ENCODE results near the gene CSF2.

- TF ChIP-seq POLR2A (IDR thresholded peaks at IDR 0.05), result no peak
- TF ChIP-seq, protein P1, sequence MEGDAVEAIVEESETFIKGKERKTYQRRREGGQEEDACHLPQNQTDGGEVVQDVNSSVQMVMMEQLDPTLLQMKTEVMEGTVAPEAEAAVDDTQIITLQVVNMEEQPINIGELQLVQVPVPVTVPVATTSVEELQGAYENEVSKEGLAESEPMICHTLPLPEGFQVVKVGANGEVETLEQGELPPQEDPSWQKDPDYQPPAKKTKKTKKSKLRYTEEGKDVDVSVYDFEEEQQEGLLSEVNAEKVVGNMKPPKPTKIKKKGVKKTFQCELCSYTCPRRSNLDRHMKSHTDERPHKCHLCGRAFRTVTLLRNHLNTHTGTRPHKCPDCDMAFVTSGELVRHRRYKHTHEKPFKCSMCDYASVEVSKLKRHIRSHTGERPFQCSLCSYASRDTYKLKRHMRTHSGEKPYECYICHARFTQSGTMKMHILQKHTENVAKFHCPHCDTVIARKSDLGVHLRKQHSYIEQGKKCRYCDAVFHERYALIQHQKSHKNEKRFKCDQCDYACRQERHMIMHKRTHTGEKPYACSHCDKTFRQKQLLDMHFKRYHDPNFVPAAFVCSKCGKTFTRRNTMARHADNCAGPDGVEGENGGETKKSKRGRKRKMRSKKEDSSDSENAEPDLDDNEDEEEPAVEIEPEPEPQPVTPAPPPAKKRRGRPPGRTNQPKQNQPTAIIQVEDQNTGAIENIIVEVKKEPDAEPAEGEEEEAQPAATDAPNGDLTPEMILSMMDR (IDR thresholded peaks at IDR 0.05), result no peak
Observed at GRCh38 chr5:132110930-132111329, 37.3 kb downstream of the CSF2 start.
